ENCODE results near the gene GSK3A.

The GSK3A gene

DNA sequence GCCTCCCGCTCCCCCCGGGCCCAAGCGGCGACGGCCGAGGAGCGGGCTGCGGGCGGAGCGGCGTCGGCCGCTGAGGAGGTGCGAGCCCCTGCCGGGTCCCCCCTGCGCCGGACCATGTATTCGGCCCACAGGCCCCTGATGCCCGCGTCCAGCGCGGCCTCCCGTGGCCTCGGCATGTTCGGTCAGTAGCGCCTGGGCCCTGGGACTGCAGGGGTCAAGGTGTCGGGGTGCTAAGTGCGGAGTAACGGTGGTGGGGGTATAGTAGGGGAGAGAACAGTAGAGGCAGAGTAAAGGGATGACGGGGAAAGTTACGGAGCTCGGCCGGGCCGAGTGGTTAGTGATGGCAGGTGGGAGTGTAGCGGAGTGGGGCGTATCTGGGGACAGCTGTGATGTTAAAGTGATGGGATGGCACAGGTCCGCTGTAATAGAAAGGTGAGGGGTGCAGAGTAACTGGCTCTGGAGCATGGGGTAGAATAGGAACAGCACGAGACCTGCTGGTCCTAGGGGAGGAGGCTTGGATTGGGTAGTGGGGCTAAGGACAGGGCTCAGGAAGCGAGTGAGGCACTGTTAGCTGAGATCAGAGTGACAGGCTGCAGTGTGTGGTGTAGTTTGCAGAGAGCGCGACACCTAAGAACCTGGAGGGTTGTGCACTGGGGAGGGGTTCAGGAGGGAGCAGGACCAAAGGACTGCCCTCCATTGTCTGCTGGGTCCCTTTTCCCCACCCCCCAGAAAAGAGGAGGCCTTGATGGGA lies 42.4 kb upstream of the GSK3A start (continued):
- TF ChIP-seq ZNF510 (tag by site-specific recombination; IDR thresholded peaks at IDR 0.05; ENCODE audit: insufficient replicate concordance) (no peak), ZNF529 (tag by site-specific recombination; IDR thresholded peaks at IDR 0.05; ENCODE audit: insufficient replicate concordance) (no peak), ZNF366 (tag by site-specific recombination; conservative IDR thresholded peaks at IDR 0.05) (no peak), ZNF2 (tag by site-specific recombination; IDR thresholded peaks at IDR 0.05) (peak; percentile 84; the same call in 1 of the 2 replicates), HOXC10 (CRISPR knock-in tag; IDR thresholded peaks at IDR 0.05) (no peak), KLF7 (tag by site-specific recombination; IDR thresholded peaks at IDR 0.05; ENCODE audit: borderline replicate concordance) (0 out of 2 replicates have a peak, but pooled peaks have one; percentile 12), ZNF175 (tag by site-specific recombination; IDR thresholded peaks at IDR 0.05) (no peak), TCF7L2 (IDR thresholded peaks at IDR 0.05; ENCODE audit: borderline replicate concordance, low read depth, low read length) (no peak), ZNF658 (tag by site-specific recombination; IDR thresholded peaks at IDR 0.05) (no peak), BCL11B (tag by site-specific recombination; IDR thresholded peaks at IDR 0.05; ENCODE audit: low read depth) (peak; percentile 92), ZNF596 (tag by site-specific recombination; IDR thresholded peaks at IDR 0.05) (no peak), MEIS1 (CRISPR knock-in tag; IDR thresholded peaks at IDR 0.05; ENCODE audit: borderline replicate concordance) (no peak), KLF9 (tag by site-specific recombination; IDR thresholded peaks at IDR 0.05; ENCODE audit: low read depth) (peak; percentile 61; the same call in 1 of the 2 replicates), ZNF426 (tag by site-specific recombination; IDR thresholded peaks at IDR 0.05) (no peak), ZBTB1 (tag by site-specific recombination; IDR thresholded peaks at IDR 0.05) (no peak), ZNF221 (tag by site-specific recombination; IDR thresholded peaks at IDR 0.05; ENCODE audit: borderline replicate concordance) (no peak), ZNF548 (tag by site-specific recombination; IDR thresholded peaks at IDR 0.05) (no peak), ZNF555 (tag by site-specific recombination; conservative IDR thresholded peaks at IDR 0.05) (no peak)
- TF ChIP-seq, protein P1, sequence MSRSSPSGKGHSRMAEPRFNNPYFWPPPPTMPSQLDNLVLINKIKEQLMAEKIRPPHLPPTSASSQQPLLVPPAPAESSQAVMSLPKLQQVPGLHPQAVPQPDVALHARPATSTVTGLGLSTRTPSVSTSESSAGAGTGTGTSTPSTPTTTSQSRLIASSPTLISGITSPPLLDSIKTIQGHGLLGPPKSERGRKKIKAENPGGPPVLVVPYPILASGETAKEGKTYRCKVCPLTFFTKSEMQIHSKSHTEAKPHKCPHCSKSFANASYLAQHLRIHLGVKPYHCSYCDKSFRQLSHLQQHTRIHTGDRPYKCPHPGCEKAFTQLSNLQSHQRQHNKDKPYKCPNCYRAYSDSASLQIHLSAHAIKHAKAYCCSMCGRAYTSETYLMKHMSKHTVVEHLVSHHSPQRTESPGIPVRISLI (tag by site-specific recombination; IDR thresholded peaks at IDR 0.05): no peak
- TF ChIP-seq, protein P2, sequence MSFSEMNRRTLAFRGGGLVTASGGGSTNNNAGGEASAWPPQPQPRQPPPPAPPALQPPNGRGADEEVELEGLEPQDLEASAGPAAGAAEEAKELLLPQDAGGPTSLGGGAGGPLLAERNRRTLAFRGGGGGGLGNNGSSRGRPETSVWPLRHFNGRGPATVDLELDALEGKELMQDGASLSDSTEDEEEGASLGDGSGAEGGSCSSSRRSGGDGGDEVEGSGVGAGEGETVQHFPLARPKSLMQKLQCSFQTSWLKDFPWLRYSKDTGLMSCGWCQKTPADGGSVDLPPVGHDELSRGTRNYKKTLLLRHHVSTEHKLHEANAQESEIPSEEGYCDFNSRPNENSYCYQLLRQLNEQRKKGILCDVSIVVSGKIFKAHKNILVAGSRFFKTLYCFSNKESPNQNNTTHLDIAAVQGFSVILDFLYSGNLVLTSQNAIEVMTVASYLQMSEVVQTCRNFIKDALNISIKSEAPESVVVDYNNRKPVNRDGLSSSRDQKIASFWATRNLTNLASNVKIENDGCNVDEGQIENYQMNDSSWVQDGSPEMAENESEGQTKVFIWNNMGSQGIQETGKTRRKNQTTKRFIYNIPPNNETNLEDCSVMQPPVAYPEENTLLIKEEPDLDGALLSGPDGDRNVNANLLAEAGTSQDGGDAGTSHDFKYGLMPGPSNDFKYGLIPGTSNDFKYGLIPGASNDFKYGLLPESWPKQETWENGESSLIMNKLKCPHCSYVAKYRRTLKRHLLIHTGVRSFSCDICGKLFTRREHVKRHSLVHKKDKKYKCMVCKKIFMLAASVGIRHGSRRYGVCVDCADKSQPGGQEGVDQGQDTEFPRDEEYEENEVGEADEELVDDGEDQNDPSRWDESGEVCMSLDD (tag by site-specific recombination; IDR thresholded peaks at IDR 0.05): peak; percentile 79
- TF ChIP-seq, protein P3, sequence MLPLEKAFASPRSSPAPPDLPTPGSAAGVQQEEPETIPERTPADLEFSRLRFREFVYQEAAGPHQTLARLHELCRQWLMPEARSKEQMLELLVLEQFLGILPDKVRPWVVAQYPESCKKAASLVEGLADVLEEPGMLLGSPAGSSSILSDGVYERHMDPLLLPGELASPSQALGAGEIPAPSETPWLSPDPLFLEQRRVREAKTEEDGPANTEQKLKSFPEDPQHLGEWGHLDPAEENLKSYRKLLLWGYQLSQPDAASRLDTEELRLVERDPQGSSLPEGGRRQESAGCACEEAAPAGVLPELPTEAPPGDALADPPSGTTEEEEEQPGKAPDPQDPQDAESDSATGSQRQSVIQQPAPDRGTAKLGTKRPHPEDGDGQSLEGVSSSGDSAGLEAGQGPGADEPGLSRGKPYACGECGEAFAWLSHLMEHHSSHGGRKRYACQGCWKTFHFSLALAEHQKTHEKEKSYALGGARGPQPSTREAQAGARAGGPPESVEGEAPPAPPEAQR (tag by site-specific recombination; IDR thresholded peaks at IDR 0.05): no peak
- TF ChIP-seq, protein P4, sequence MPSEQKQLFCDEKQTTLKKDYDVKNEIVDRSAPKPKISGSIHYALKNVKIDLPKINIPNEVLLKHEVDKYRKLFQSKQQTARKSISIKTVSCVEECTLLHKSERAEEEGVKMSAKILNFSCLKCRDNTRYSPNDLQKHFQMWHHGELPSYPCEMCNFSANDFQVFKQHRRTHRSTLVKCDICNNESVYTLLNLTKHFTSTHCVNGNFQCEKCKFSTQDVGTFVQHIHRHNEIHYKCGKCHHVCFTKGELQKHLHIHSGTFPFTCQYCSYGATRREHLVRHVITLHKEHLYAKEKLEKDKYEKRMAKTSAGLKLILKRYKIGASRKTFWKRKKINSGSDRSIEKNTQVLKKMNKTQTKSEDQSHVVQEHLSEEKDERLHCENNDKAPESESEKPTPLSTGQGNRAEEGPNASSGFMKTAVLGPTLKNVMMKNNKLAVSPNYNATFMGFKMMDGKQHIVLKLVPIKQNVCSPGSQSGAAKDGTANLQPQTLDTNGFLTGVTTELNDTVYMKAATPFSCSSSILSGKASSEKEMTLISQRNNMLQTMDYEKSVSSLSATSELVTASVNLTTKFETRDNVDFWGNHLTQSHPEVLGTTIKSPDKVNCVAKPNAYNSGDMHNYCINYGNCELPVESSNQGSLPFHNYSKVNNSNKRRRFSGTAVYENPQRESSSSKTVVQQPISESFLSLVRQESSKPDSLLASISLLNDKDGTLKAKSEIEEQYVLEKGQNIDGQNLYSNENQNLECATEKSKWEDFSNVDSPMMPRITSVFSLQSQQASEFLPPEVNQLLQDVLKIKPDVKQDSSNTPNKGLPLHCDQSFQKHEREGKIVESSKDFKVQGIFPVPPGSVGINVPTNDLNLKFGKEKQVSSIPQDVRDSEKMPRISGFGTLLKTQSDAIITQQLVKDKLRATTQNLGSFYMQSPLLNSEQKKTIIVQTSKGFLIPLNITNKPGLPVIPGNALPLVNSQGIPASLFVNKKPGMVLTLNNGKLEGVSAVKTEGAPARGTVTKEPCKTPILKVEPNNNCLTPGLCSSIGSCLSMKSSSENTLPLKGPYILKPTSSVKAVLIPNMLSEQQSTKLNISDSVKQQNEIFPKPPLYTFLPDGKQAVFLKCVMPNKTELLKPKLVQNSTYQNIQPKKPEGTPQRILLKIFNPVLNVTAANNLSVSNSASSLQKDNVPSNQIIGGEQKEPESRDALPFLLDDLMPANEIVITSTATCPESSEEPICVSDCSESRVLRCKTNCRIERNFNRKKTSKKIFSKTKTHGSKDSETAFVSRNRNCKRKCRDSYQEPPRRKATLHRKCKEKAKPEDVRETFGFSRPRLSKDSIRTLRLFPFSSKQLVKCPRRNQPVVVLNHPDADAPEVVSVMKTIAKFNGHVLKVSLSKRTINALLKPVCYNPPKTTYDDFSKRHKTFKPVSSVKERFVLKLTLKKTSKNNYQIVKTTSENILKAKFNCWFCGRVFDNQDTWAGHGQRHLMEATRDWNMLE (tag by site-specific recombination; conservative IDR thresholded peaks at IDR 0.05; ENCODE audit: low read depth): no peak
- TF ChIP-seq, protein P5, sequence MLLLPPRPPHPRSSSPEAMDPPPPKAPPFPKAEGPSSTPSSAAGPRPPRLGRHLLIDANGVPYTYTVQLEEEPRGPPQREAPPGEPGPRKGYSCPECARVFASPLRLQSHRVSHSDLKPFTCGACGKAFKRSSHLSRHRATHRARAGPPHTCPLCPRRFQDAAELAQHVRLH (tag by site-specific recombination; IDR thresholded peaks at IDR 0.05): no peak
- TF ChIP-seq, protein P6, sequence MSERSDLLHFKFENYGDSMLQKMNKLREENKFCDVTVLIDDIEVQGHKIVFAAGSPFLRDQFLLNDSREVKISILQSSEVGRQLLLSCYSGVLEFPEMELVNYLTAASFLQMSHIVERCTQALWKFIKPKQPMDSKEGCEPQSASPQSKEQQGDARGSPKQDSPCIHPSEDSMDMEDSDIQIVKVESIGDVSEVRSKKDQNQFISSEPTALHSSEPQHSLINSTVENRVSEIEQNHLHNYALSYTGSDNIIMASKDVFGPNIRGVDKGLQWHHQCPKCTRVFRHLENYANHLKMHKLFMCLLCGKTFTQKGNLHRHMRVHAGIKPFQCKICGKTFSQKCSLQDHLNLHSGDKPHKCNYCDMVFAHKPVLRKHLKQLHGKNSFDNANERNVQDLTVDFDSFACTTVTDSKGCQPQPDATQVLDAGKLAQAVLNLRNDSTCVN (tag by site-specific recombination; optimal IDR thresholded peaks at IDR 0.05): peak; percentile 39
- TF ChIP-seq, protein P7, sequence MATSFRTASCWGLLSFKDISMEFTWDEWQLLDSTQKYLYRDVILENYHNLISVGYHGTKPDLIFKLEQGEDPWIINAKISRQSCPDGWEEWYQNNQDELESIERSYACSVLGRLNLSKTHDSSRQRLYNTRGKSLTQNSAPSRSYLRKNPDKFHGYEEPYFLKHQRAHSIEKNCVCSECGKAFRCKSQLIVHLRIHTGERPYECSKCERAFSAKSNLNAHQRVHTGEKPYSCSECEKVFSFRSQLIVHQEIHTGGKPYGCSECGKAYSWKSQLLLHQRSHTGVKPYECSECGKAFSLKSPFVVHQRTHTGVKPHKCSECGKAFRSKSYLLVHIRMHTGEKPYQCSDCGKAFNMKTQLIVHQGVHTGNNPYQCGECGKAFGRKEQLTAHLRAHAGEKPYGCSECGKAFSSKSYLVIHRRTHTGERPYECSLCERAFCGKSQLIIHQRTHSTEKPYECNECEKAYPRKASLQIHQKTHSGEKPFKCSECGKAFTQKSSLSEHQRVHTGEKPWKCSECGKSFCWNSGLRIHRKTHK (tag by site-specific recombination; IDR thresholded peaks at IDR 0.05): no peak
